Stimulated activated CD8-positive, alpha-beta memory T cell treated with anti-CD3 and anti-CD28 coated beads, Interleukin-7, amount 100 ng/mL, for 24 hours (primary cell): ENCODE data around the gene HJURP.
A peak's percentile ranks its signal among the peaks of the same experiment; 100 is the strongest.
"Not testable (repeated sequence)": the region's sequence is repeated elsewhere in the genome, so short reads cannot be mapped to it uniquely, and the experiment has no call there.

Source experiments
- DNase-seq: peaks from one replicate; pipeline ENCODE4 v3.0.0-alpha.2; 2020; ENCODE audit warnings: low read depth

HJURP gene

GRCh38 chr2:233854241-233854981, at the start of gene HJURP:
Gene HJURP, minus strand, starts transcription at chr2:233854535. Its CDS starts 35 bp downstream, at chr2:233854500.
- DNase-seq = peak; percentile 83

GRCh38 chr2:233901884-233902283, 47.5 kb upstream of the HJURP start:
- no peak for DNase-seq

- DNase-seq = no peak
Measured at GRCh38 chr2:233901367-233901766, 47.0 kb upstream of the HJURP start.

- DNase-seq = not testable (repeated sequence)
Measured at GRCh38 chr2:233896253-233896652, 41.9 kb upstream of the HJURP start.

- DNase-seq = no peak
Measured at GRCh38 chr2:233892793-233893192, 38.5 kb upstream of the HJURP start.

- no peak for DNase-seq
Measured at GRCh38 chr2:233882353-233882752, 28.0 kb upstream of the HJURP start.

GRCh38 chr2:233872125-233872524, 17.8 kb upstream of the HJURP start:
- DNase-seq = not testable (repeated sequence)

GRCh38 chr2:233871432-233871831, 17.1 kb upstream of the HJURP start:
- DNase-seq = no peak

GRCh38 chr2:233867993-233868532, 13.7 kb upstream of the HJURP start, which contains the start of gene MSL3B:
Gene MSL3B, minus strand, starts transcription at chr2:233868386.
- peak; percentile 19 for DNase-seq

- no peak for DNase-seq
Measured at GRCh38 chr2:233866479-233866878, 12.1 kb upstream of the HJURP start.

- no peak for DNase-seq
Measured at GRCh38 chr2:233865838-233866237, 11.5 kb upstream of the HJURP start.

- DNase-seq = no peak
Measured at GRCh38 chr2:233862261-233862768, 8.0 kb upstream of the HJURP start.

- DNase-seq = no peak
Measured at GRCh38 chr2:233858331-233858730, 4.0 kb upstream of the HJURP start.

- DNase-seq = peak; percentile 32
Measured at GRCh38 chr2:233857511-233858141, 3.3 kb upstream of the HJURP start.

GRCh38 chr2:233856184-233856583, 1.8 kb upstream of the HJURP start:
- no peak for DNase-seq

- DNase-seq = no peak
Measured at GRCh38 chr2:233855345-233855744, 1.0 kb upstream of the HJURP start.

GRCh38 chr2:233853883-233854240, 473 bp downstream of the HJURP start:
- no peak for DNase-seq

- no peak for DNase-seq
Measured at GRCh38 chr2:233853353-233853752, 982 bp downstream of the HJURP start.

GRCh38 chr2:233852056-233852455, 2.3 kb downstream of the HJURP start:
- DNase-seq = no peak

- DNase-seq = no peak
Measured at GRCh38 chr2:233851169-233851568, 3.2 kb downstream of the HJURP start.

- DNase-seq = no peak
Measured at GRCh38 chr2:233850745-233851144, 3.6 kb downstream of the HJURP start.

- DNase-seq = no peak
Measured at GRCh38 chr2:233849607-233850271, 4.6 kb downstream of the HJURP start.

GRCh38 chr2:233848276-233848675, 6.1 kb downstream of the HJURP start:
- no peak for DNase-seq
